SH-SY5Y (cell line): Measurements from ENCODE around the gene ABHD1.

Experiments
- GATA2 ChIP-seq: IDR thresholded peaks from 2 replicates; pipeline ENCODE4 v1.6.1; 2011; ENCODE audit warnings: mild to moderate bottlenecking, low read depth, low read length
- GATA3 ChIP-seq: IDR thresholded peaks from 2 replicates; pipeline ENCODE4 v1.6.1; 2011; ENCODE audit warnings: low read depth, mild to moderate bottlenecking, low read length, moderate library complexity

GRCh38 chr2:27127883-27128667, 4.5 kb downstream of the ABHD1 start:
- TF ChIP-seq GATA2 (no peak), GATA3 (no peak)
